Epithelial cell of proximal tubule (primary cell): ENCODE results near the gene ZNF488. TPM values are rescaled to one million over a fixed set of nuclear protein-coding genes. Genes with fewer than 3 reads are reported as not detected.

Source experiments
- DNase-seq: peaks from one replicate; pipeline ENCODE4 v3.0.0-alpha.2; 2011; ENCODE audit warnings: low read depth
- H3K4me3 ChIP-seq: 2 replicates; pipeline ENCODE4 v1.5.1; 2011; ENCODE audit warnings: low read depth, mild to moderate bottlenecking, low read length
- CTCF ChIP-seq: conservative IDR thresholded peaks from 2 replicates; pipeline ENCODE4 v1.5.1; 2012; ENCODE audit warnings: low read depth, mild to moderate bottlenecking, low read length
- total RNA-seq: library from RNA; depleted of rRNA; stranded (reverse); fragments of >200 nt; gene quantifications from 2 replicates; pipeline ENCODE4 v1.2.3, GENCODE V29; 2015

The ZNF488 gene
- total RNA-seq, 1 donor from 2014 or later, result 0.63 TPM

DNA sequence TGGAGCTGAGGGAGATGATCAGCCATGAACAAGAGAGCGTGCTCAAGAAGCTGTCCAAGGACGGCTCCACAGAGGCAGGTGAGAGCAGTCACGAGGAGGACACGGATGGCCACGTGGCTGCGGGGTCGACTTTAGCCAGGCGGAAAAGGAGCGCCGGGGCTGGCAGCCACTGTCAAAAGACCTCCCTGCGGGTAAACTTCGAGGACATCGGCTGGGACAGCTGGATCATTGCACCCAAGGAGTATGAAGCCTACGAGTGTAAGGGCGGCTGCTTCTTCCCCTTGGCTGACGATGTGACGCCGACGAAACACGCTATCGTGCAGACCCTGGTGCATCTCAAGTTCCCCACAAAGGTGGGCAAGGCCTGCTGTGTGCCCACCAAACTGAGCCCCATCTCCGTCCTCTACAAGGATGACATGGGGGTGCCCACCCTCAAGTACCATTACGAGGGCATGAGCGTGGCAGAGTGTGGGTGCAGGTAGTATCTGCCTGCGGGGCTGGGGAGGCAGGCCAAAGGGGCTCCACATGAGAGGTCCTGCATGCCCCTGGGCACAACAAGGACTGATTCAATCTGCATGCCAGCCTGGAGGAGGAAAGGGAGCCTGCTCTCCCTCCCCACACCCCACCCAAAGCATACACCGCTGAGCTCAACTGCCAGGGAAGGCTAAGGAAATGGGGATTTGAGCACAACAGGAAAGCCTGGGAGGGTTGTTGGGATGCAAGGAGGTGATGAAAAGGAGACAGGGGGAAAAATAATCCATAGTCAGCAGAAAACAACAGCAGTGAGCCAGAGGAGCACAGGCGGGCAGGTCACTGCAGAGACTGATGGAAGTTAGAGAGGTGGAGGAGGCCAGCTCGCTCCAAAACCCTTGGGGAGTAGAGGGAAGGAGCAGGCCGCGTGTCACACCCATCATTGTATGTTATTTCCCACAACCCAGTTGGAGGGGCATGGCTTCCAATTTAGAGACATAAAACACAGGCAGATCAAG, 58.5 kb downstream of the ZNF488 start:
- DNase-seq, result no peak
- H3K4me3 ChIP-seq, result no peak overlapping the region
- no peak for TF ChIP-seq CTCF

GRCh38 chr10:47323636-47324296, 60.3 kb downstream of the ZNF488 start:
- no peak for DNase-seq
- H3K4me3 ChIP-seq, result no peak overlapping the region
- TF ChIP-seq CTCF, result no peak

DNA sequence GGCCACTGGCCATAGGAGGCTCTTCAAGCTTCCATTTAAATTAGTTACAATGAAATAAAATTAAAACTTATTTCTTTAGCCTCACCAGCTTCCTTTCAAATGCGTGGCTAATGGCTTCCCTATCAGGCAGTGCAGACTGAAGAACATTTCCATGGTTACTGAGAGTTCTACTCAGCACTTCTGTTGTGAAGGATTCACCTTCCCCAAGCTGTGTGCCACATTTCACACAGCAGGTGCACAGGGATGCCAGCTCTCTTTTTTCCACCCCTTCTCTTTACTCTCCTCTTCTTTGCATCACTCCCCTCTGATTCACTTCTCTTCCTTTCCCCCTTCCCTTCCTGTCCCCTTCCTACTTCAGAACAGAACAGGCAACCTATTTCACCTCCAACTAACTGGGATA, 61.0 kb downstream of the ZNF488 start:
- TF ChIP-seq CTCF, result no peak
- H3K4me3 ChIP-seq, result no peak overlapping the region
- no peak for DNase-seq

GRCh38 chr10:47322300-47323061, 61.6 kb downstream of the ZNF488 start, which contains the start of gene GDF2:
GDF2 (plus strand) TSS chr10:47322454; CDS start chr10:47322669, 215 bp downstream.
- no peak for DNase-seq
- H3K4me3 ChIP-seq, result no peak within 1 kb of the TSS
- no peak for TF ChIP-seq CTCF

- no peak overlapping the region for H3K4me3 ChIP-seq
- no peak for DNase-seq
- no peak for TF ChIP-seq CTCF
Measured at GRCh38 chr10:47321521-47322195, 62.4 kb downstream of the ZNF488 start.

GRCh38 chr10:47320812-47321211, 63.3 kb downstream of the ZNF488 start:
- DNase-seq, result no peak
- TF ChIP-seq CTCF, result no peak
- H3K4me3 ChIP-seq, result no peak overlapping the region
